ENCODE measurements around the gene GRIA2. TPM values are rescaled to one million over a fixed set of nuclear protein-coding genes. Genes with fewer than 3 reads are reported as not detected.

GRIA2 gene
- total RNA-seq, 2 experiments from 2014 or later, result not detected

DNA sequence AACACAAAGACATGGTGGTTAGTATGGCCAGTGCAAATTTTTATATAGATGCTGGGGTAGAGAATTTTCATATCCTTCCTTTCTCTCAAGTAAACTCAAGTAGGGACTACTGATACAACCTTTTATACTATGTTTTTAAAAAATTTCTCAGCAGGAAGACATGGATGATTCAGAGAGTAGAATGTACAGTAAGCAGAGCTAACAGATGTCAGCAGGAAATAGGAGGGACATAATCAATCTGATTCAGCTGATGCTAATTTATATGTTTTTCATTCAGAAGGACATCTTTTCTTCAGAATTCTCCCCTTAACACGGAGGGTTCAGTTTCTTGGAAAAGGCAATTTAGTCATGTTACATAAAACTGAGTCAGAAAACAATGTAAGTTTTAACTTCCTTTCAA is 95.4 kb downstream of the GRIA2 start:
- Mint-ChIP-seq H3K4me3 (no peak overlapping the region), H3K9me3 (no peaks in the 10 kb centered on the region), H3K36me3 (ENCODE audit: low read depth) (no peaks in the 10 kb centered on the region), H3K4me1 (ENCODE audit: low read depth) (no peaks in the 10 kb centered on the region), H3K27me3 (ENCODE audit: low read depth) (no peaks in the 10 kb centered on the region), H3K27ac (no peak overlapping the region)
- no peak for DNase-seq
- CTCF ChIA-PET, result no interaction called here
- intact Hi-C loops (cut with micrococcal nuclease), result no loop called here

DNA sequence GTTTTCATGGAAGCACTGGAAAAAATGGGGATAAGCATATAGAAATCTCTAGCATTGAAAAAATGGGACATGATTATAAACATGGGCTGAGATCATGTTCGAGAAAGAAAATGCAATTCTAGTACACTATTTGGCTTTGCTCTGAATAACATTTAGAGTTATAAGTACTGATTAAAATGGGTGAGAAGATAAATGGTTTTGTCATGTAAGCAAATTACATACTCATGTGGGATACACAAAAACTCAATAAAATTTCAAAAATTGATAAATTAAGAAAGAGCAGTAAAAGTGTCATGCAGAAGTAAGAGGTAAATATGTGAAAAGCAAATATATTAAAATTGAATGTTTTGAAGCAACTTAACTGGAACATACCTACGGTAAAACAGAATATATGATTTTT is 99.6 kb downstream of the GRIA2 start:
- no peak overlapping the region for H3K27ac Mint-ChIP-seq
- H3K36me3 Mint-ChIP-seq (ENCODE audit: low read depth), result no peaks in the 10 kb centered on the region
- H3K4me3 Mint-ChIP-seq, result no peak overlapping the region
- peaks cover 2% of the 10 kb centered on the region for H3K9me3 Mint-ChIP-seq
- no peak for DNase-seq
- H3K27me3 Mint-ChIP-seq (ENCODE audit: low read depth), result no peaks in the 10 kb centered on the region
- intact Hi-C loops (cut with micrococcal nuclease), result no loop called here
- CTCF ChIA-PET, result no interaction called here
- no peaks in the 10 kb centered on the region for H3K4me1 Mint-ChIP-seq (ENCODE audit: low read depth)

DNA sequence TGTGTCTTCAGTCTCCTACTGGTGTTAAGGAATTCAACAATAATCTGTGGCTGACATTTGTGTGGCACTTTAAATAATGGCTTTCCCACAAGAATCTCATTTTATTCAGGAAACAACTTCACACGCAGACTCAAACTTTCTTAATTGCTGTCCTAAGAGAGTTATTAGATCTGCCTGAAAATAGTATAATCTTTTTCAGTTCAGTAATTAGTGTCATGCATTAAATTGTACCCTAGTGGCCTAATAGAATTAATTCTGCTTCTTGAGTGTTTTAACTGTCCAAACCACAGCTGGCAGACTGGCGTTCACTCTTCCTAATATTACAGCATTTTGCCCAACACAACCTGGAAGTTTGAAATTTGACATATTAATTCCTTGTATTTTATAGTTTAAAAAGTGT is 107.1 kb downstream of the GRIA2 start:
- no peaks in the 10 kb centered on the region for H3K36me3 Mint-ChIP-seq (ENCODE audit: low read depth)
- H3K4me1 Mint-ChIP-seq (ENCODE audit: low read depth), result no peaks in the 10 kb centered on the region
- intact Hi-C loops (cut with micrococcal nuclease), result no loop called here
- no peak overlapping the region for H3K4me3 Mint-ChIP-seq
- H3K27me3 Mint-ChIP-seq (ENCODE audit: low read depth), result no peaks in the 10 kb centered on the region
- CTCF ChIA-PET, result no interaction called here
- no peak for DNase-seq
- H3K9me3 Mint-ChIP-seq, result no peaks in the 10 kb centered on the region
- no peak overlapping the region for H3K27ac Mint-ChIP-seq

DNA sequence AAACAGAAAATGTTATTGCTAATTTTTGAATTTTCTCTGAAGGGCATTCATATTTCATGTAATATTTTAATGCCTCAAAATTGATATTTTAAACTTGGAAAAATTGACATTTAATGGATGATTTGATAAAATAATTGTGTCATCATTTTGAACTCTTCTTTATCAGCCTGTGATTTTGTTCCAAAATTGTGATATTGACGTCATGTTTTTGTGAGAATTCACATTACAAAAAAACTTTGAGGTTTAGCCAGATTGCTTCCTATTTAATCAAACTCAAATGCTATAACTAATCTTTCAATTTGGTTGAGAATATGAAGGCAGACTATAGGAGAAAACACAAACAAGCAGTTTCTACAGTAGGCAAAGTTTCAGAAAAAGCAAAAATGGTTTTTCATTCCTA is 137.4 kb downstream of the GRIA2 start:
- Mint-ChIP-seq H3K4me3 (no peak overlapping the region), H3K27ac (no peak overlapping the region), H3K4me1 (ENCODE audit: low read depth) (no peaks in the 10 kb centered on the region), H3K27me3 (ENCODE audit: low read depth) (no peaks in the 10 kb centered on the region), H3K9me3 (peaks cover 2% of the 10 kb centered on the region), H3K36me3 (ENCODE audit: low read depth) (no peaks in the 10 kb centered on the region)
- DNase-seq, result no peak
- intact Hi-C loops (cut with micrococcal nuclease), result no loop called here
- CTCF ChIA-PET, result no interaction called here

DNA sequence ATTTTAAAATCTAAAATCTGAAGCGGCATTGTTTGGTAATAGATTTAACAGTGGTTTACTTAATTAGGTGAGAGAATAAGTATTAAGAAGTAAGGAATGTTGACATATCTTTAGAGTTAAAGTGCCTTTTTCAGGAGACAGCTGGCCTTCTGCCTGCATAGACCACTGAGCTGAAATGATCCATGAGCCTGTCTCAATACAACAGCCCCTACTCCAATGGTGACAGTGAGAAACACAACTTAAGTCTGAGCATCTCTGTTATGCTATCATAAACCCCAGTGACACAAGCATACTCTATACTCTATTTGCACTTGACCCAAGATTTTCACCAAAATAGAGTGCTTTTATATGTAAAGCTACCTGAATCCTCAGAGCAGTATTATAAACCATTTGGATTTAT is 137.9 kb downstream of the GRIA2 start:
- Mint-ChIP-seq H3K27me3 (ENCODE audit: low read depth) (no peaks in the 10 kb centered on the region), H3K9me3 (peaks cover 2% of the 10 kb centered on the region), H3K27ac (no peak overlapping the region), H3K36me3 (ENCODE audit: low read depth) (no peaks in the 10 kb centered on the region), H3K4me1 (ENCODE audit: low read depth) (no peaks in the 10 kb centered on the region), H3K4me3 (no peak overlapping the region)
- intact Hi-C loops (cut with micrococcal nuclease), result no loop called here
- DNase-seq, result no peak
- CTCF ChIA-PET, result no interaction called here

DNA sequence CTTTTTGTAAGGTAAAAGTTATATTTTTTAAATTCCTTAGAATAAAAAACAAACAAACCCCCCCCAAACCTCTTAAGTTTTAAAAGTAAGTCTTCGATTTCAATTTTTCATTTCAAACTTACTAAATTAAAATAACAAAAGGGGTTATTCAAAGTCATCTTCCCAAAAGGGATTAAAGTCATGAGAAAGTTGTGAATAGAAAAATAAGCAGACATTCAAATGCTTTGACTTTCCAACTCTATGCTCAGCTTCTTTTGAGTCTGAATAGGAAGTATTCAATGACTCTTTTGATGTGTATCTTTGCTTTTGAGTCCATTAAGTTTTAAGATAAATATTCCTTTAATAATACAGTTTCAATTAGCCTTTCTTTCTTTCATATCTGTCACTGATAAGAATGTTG is 138.3 kb downstream of the GRIA2 start:
- no peaks in the 10 kb centered on the region for H3K4me1 Mint-ChIP-seq (ENCODE audit: low read depth)
- no peak for DNase-seq
- H3K27ac Mint-ChIP-seq, result no peak overlapping the region
- CTCF ChIA-PET, result no interaction called here
- peaks cover 2% of the 10 kb centered on the region for H3K9me3 Mint-ChIP-seq
- H3K27me3 Mint-ChIP-seq (ENCODE audit: low read depth), result no peaks in the 10 kb centered on the region
- H3K4me3 Mint-ChIP-seq, result no peak overlapping the region
- intact Hi-C loops (cut with micrococcal nuclease), result no loop called here
- H3K36me3 Mint-ChIP-seq (ENCODE audit: low read depth), result no peaks in the 10 kb centered on the region

DNA sequence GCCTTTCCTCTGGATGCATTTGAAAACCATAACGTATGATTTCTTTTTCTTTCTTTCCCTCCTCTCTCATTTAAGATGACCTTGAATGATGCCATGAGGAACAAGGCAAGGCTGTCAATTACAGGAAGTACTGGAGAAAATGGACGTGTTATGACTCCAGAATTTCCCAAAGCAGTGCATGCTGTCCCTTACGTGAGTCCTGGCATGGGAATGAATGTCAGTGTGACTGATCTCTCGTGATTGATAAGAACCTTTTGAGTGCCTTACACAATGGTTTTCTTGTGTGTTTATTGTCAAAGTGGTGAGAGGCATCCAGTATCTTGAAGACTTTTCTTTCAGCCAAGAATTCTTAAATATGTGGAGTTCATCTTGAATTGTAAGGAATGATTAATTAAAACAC is 142.8 kb downstream of the GRIA2 start:
- Mint-ChIP-seq H3K9me3 (peaks cover 2% of the 10 kb centered on the region), H3K4me1 (ENCODE audit: low read depth) (no peaks in the 10 kb centered on the region), H3K4me3 (no peak overlapping the region), H3K27ac (no peak overlapping the region), H3K27me3 (ENCODE audit: low read depth) (no peaks in the 10 kb centered on the region), H3K36me3 (ENCODE audit: low read depth) (no peaks in the 10 kb centered on the region)
- CTCF ChIA-PET, result no interaction called here
- DNase-seq, result no peak
- intact Hi-C loops (cut with micrococcal nuclease), result no loop called here

DNA sequence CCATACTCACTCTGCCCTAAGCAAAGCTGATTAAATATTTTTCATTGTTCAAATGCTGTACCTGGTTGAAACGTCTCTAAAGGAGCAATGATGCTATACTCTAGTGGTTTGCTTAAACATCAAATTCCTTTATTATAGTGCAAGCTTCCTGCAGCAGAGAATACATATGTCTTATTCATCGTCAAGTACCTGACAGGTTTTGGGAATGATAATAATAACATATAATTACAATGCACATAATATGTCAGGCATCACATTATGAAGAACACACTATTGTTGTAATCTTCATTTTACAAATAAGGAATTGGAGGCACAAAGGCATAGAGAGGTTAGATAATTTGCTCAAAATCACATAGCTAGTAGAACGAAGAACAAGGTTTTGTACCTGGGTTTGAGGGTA is 151.6 kb downstream of the GRIA2 start:
- CTCF ChIA-PET, result interaction anchor here (0.8 kb wide), 1 partner anchor 552 kb away, joined by 3 read pairs; no protein-coding TSS in a partner anchor
- no peaks in the 10 kb centered on the region for H3K27me3 Mint-ChIP-seq (ENCODE audit: low read depth)
- no peaks in the 10 kb centered on the region for H3K36me3 Mint-ChIP-seq (ENCODE audit: low read depth)
- H3K27ac Mint-ChIP-seq, result no peak overlapping the region
- H3K9me3 Mint-ChIP-seq, result no peaks in the 10 kb centered on the region
- intact Hi-C loops (cut with micrococcal nuclease), result no loop called here
- no peak overlapping the region for H3K4me3 Mint-ChIP-seq
- H3K4me1 Mint-ChIP-seq (ENCODE audit: low read depth), result no peaks in the 10 kb centered on the region
- DNase-seq, result no peak

DNA sequence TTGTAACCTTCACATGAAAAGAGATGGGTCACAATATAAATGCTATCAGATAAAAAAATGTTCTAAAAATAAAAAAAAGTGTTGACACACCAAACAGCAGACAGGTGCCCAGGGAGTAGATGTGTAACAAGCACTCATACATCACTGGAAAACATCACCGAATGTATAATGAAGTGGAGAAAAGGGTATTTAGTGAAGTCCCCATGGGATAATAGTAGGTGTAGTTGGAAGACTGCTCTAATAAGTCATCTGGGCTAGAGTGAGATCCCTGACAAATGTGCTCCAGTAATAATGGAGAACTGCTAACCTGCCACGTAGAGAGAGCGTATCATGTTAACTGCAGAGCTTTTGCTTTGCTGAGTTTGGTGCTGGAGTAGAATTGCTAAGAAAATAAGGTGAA is 152.0 kb downstream of the GRIA2 start:
- Mint-ChIP-seq H3K27ac (no peak overlapping the region), H3K36me3 (ENCODE audit: low read depth) (no peaks in the 10 kb centered on the region), H3K9me3 (no peaks in the 10 kb centered on the region), H3K4me1 (ENCODE audit: low read depth) (no peaks in the 10 kb centered on the region), H3K27me3 (ENCODE audit: low read depth) (no peaks in the 10 kb centered on the region), H3K4me3 (no peak overlapping the region)
- CTCF ChIA-PET, result interaction anchor here (0.8 kb wide), 1 partner anchor 551 kb away, joined by 3 read pairs; no protein-coding TSS in a partner anchor
- DNase-seq, result no peak
- intact Hi-C loops (cut with micrococcal nuclease), result no loop called here

DNA sequence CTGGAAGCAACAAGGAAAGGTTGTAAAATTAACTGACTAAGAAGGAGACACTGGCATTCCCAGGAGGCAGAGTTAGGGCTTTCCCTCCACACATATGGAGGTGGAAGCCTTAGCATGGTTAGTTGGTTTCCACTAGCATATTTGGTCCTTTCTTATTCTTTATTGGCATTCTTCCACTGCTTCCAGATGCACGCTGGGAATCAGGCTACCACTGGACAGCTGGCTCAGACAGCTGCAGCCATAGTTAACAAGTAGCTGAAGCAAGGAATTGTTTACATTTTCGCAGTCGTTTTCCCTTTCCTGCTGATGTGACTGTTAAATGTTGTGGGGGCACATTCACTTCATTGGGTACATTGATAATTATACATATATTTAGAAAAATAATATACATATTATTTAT is 169.2 kb downstream of the GRIA2 start:
- H3K36me3 Mint-ChIP-seq (ENCODE audit: low read depth), result no peaks in the 10 kb centered on the region
- H3K27ac Mint-ChIP-seq, result no peak overlapping the region
- no peak for DNase-seq
- intact Hi-C loops (cut with micrococcal nuclease), result no loop called here
- no peak overlapping the region for H3K4me3 Mint-ChIP-seq
- CTCF ChIA-PET, result no interaction called here
- no peaks in the 10 kb centered on the region for H3K4me1 Mint-ChIP-seq (ENCODE audit: low read depth)
- no peaks in the 10 kb centered on the region for H3K9me3 Mint-ChIP-seq
- H3K27me3 Mint-ChIP-seq (ENCODE audit: low read depth), result no peaks in the 10 kb centered on the region

DNA sequence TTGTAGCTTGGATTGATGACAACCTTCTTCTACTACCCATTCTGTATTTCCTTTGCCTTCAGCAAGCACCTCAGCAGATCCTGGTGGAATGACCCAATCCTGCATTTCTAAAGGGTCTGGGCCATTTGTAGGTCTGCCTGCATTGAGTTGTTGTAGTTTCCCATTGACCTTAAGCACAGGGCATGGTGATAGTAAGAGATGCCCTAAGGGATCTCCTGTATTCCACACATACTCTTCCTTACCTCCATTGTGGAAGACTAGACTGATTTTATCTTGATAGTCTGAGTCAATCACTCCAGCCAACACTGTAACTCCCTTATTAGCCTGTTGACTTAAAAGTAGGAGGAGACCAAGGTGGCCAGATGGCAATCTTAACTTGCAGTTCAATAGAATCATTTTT is 184.5 kb downstream of the GRIA2 start:
- Mint-ChIP-seq H3K36me3 (ENCODE audit: low read depth) (no peaks in the 10 kb centered on the region), H3K9me3 (peaks cover 2% of the 10 kb centered on the region), H3K4me1 (ENCODE audit: low read depth) (no peaks in the 10 kb centered on the region), H3K4me3 (no peak overlapping the region), H3K27ac (no peak overlapping the region), H3K27me3 (ENCODE audit: low read depth) (no peaks in the 10 kb centered on the region)
- DNase-seq, result no peak
- CTCF ChIA-PET, result no interaction called here
- intact Hi-C loops (cut with micrococcal nuclease), result no loop called here

Other genes starting within 250 kb of the GRIA2 start
- gene PDGFC, start 248.9 kb upstream of the GRIA2 start, total RNA-seq, result not detected
- gene GLRB, start 144.6 kb upstream of the GRIA2 start, total RNA-seq, result not detected

Data from activated naive CD4-positive, alpha-beta T cell treated with anti-CD3 and anti-CD28 coated beads for 36 hours (primary cell).